Measurements from ENCODE around the gene MAX.

MAX gene

DNA sequence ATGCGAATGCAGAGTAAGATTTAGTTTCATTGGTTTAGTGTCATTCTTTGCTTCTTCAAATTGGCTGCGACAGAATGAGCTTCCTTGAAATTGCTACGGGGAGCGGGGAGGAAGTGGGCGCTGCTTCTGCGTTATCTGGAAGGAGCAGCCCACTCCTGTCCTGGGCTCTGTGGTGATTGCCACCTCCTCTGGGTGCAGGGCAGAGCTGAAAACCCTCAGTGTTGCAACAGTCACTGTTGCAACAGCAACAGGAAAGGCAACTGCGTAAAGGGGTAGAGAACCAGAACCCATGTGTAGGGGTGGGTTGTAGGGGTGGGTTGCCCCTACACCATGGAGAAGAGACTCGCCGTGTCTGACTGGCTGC, 57.7 kb downstream of the MAX start:
- no peaks in the 10 kb centered on the region for H3K4me1 ChIP-seq (ENCODE audit: control insufficient read depth, low read depth, low read length)
- H3K9ac ChIP-seq (ENCODE audit: low read length), result no peak overlapping the region
- H3K4me2 ChIP-seq (ENCODE audit: low read length), result no peak overlapping the region
- H3K27ac ChIP-seq (ENCODE audit: low read depth, low read length), result no peak overlapping the region
- H3K56ac ChIP-seq (ENCODE audit: low read length), result no peak overlapping the region
- H2BK120ac ChIP-seq (ENCODE audit: low read depth, low read length), result no peak overlapping the region
- H2BK15ac ChIP-seq (replicated peaks; ENCODE audit: low read depth), result no peak overlapping the region
- no peak for DNase-seq
- no peak overlapping the region for H4K8ac ChIP-seq (ENCODE audit: low read depth, low read length)
- H3K27me3 ChIP-seq (ENCODE audit: insufficient read depth, low read length, poor library complexity), result no peaks in the 10 kb centered on the region
- no peak overlapping the region for H4K5ac ChIP-seq (ENCODE audit: low read length)
- H3K18ac ChIP-seq (ENCODE audit: low read length), result no peak overlapping the region
- no peak overlapping the region for H2AK5ac ChIP-seq (ENCODE audit: low read length)
- no peak overlapping the region for H2BK5ac ChIP-seq (ENCODE audit: low read length)
- H3K79me2 ChIP-seq (ENCODE audit: control insufficient read depth, insufficient read depth, low read length), result no peaks in the 10 kb centered on the region
- no peak overlapping the region for H3K23ac ChIP-seq (ENCODE audit: low read length)
- no peak overlapping the region for H3K4ac ChIP-seq (ENCODE audit: low read depth, low read length)
- peaks cover 4% of the 10 kb centered on the region for H3K36me3 ChIP-seq (ENCODE audit: control insufficient read depth, insufficient read depth, low read length)
- H3K4me3 ChIP-seq (ENCODE audit: low read length), result no peak overlapping the region
- H3K79me1 ChIP-seq (ENCODE audit: low read length), result no peaks in the 10 kb centered on the region
- no CpG with 5 or more reads among the region's 9 CpGs for WGBS (ENCODE audit: extremely low coverage, insufficient coverage, low lambda C conversion rate)

- Histone ChIP-seq H3K79me1 (ENCODE audit: low read length) (no peaks in the 10 kb centered on the region), H3K23ac (ENCODE audit: low read length) (no peak overlapping the region), H2BK120ac (ENCODE audit: low read depth, low read length) (no peak overlapping the region), H2BK15ac (replicated peaks; ENCODE audit: low read depth) (no peak overlapping the region), H3K27ac (ENCODE audit: low read depth, low read length) (no peak overlapping the region), H3K27me3 (ENCODE audit: insufficient read depth, low read length, poor library complexity) (no peaks in the 10 kb centered on the region), H3K79me2 (ENCODE audit: control insufficient read depth, insufficient read depth, low read length) (no peaks in the 10 kb centered on the region), H2BK5ac (ENCODE audit: low read length) (no peak overlapping the region), H3K4me2 (ENCODE audit: low read length) (no peak overlapping the region), H3K4me3 (ENCODE audit: low read length) (no peak overlapping the region), H3K4ac (ENCODE audit: low read depth, low read length) (no peak overlapping the region), H2AK5ac (ENCODE audit: low read length) (no peak overlapping the region), H4K5ac (ENCODE audit: low read length) (no peak overlapping the region), H3K4me1 (ENCODE audit: control insufficient read depth, low read depth, low read length) (no peaks in the 10 kb centered on the region), H3K36me3 (ENCODE audit: control insufficient read depth, insufficient read depth, low read length) (peaks cover 4% of the 10 kb centered on the region), H3K18ac (ENCODE audit: low read length) (no peak overlapping the region), H4K8ac (ENCODE audit: low read depth, low read length) (no peak overlapping the region), H3K9ac (ENCODE audit: low read length) (no peak overlapping the region), H3K56ac (ENCODE audit: low read length) (no peak overlapping the region)
- no CpG with 5 or more reads among the region's 12 CpGs for WGBS (ENCODE audit: extremely low coverage, insufficient coverage, low lambda C conversion rate)
- DNase-seq, result no peak
Measured at GRCh38 chr14:65043893-65044595, 58.3 kb downstream of the MAX start.

DNA sequence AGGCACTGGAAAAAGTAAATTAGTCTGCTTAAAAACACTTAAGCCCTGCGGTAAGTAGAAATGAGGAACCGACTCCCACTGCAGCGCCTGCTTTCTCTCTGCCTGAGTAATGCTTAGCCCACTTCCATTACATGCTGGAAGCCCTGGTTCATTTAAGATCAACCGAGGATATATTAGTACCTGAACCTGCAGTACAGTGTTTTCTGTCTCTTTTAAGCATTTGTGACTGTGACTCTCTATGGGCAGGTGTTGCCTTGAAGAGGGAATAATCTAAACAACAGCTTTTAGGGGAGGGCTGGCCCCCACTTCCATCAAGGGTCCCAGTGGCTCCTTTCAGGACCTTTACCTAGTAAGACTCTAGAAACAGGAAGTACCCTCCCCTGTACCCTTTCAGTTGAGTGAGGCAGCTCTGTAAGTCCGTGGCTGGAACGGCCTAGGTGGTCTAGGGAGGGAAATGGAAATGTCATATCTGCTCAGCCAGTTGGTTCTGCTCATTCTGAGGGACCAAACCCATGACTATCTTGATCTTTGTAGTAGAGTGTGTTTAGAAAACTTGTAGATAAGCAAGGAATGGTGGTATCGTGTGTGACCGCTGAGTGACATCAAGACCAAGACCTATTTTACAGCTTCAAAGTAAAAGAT, 59.5 kb downstream of the MAX start:
- H4K8ac ChIP-seq (ENCODE audit: low read depth, low read length), result no peak overlapping the region
- no peak overlapping the region for H2BK15ac ChIP-seq (replicated peaks; ENCODE audit: low read depth)
- H2BK5ac ChIP-seq (ENCODE audit: low read length), result no peak overlapping the region
- H3K27ac ChIP-seq (ENCODE audit: low read depth, low read length), result no peak overlapping the region
- H3K27me3 ChIP-seq (ENCODE audit: insufficient read depth, low read length, poor library complexity), result no peaks in the 10 kb centered on the region
- H3K4ac ChIP-seq (ENCODE audit: low read depth, low read length), result no peak overlapping the region
- no peak overlapping the region for H3K56ac ChIP-seq (ENCODE audit: low read length)
- H2AK5ac ChIP-seq (ENCODE audit: low read length), result no peak overlapping the region
- no peaks in the 10 kb centered on the region for H3K79me1 ChIP-seq (ENCODE audit: low read length)
- no peak overlapping the region for H3K18ac ChIP-seq (ENCODE audit: low read length)
- no peak overlapping the region for H3K4me2 ChIP-seq (ENCODE audit: low read length)
- H2BK120ac ChIP-seq (ENCODE audit: low read depth, low read length), result no peak overlapping the region
- DNase-seq, result no peak
- no CpG with 5 or more reads among the region's 8 CpGs for WGBS (ENCODE audit: extremely low coverage, insufficient coverage, low lambda C conversion rate)
- no peak overlapping the region for H4K5ac ChIP-seq (ENCODE audit: low read length)
- no peaks in the 10 kb centered on the region for H3K79me2 ChIP-seq (ENCODE audit: control insufficient read depth, insufficient read depth, low read length)
- H3K23ac ChIP-seq (ENCODE audit: low read length), result no peak overlapping the region
- peaks cover 4% of the 10 kb centered on the region for H3K36me3 ChIP-seq (ENCODE audit: control insufficient read depth, insufficient read depth, low read length)
- H3K4me1 ChIP-seq (ENCODE audit: control insufficient read depth, low read depth, low read length), result no peaks in the 10 kb centered on the region
- no peak overlapping the region for H3K9ac ChIP-seq (ENCODE audit: low read length)
- no peak overlapping the region for H3K4me3 ChIP-seq (ENCODE audit: low read length)

- no peak overlapping the region for H2BK5ac ChIP-seq (ENCODE audit: low read length)
- H3K18ac ChIP-seq (ENCODE audit: low read length), result no peak overlapping the region
- no peak overlapping the region for H3K4me3 ChIP-seq (ENCODE audit: low read length)
- H3K4me2 ChIP-seq (ENCODE audit: low read length), result no peak overlapping the region
- H2AK5ac ChIP-seq (ENCODE audit: low read length), result no peak overlapping the region
- DNase-seq, result no peak
- no peak overlapping the region for H3K56ac ChIP-seq (ENCODE audit: low read length)
- H3K9ac ChIP-seq (ENCODE audit: low read length), result no peak overlapping the region
- peaks cover 4% of the 10 kb centered on the region for H3K36me3 ChIP-seq (ENCODE audit: control insufficient read depth, insufficient read depth, low read length)
- H2BK15ac ChIP-seq (replicated peaks; ENCODE audit: low read depth), result no peak overlapping the region
- no peak overlapping the region for H3K27ac ChIP-seq (ENCODE audit: low read depth, low read length)
- H3K79me1 ChIP-seq (ENCODE audit: low read length), result no peaks in the 10 kb centered on the region
- H3K27me3 ChIP-seq (ENCODE audit: insufficient read depth, low read length, poor library complexity), result no peaks in the 10 kb centered on the region
- H3K79me2 ChIP-seq (ENCODE audit: control insufficient read depth, insufficient read depth, low read length), result no peaks in the 10 kb centered on the region
- WGBS (ENCODE audit: extremely low coverage, insufficient coverage, low lambda C conversion rate), result no CpG with 5 or more reads among the region's 3 CpGs
- H3K23ac ChIP-seq (ENCODE audit: low read length), result no peak overlapping the region
- no peak overlapping the region for H4K5ac ChIP-seq (ENCODE audit: low read length)
- H2BK120ac ChIP-seq (ENCODE audit: low read depth, low read length), result no peak overlapping the region
- H4K8ac ChIP-seq (ENCODE audit: low read depth, low read length), result no peak overlapping the region
- H3K4me1 ChIP-seq (ENCODE audit: control insufficient read depth, low read depth, low read length), result no peaks in the 10 kb centered on the region
- H3K4ac ChIP-seq (ENCODE audit: low read depth, low read length), result no peak overlapping the region
Measured at GRCh38 chr14:65042296-65042695, 60.0 kb downstream of the MAX start.

DNA sequence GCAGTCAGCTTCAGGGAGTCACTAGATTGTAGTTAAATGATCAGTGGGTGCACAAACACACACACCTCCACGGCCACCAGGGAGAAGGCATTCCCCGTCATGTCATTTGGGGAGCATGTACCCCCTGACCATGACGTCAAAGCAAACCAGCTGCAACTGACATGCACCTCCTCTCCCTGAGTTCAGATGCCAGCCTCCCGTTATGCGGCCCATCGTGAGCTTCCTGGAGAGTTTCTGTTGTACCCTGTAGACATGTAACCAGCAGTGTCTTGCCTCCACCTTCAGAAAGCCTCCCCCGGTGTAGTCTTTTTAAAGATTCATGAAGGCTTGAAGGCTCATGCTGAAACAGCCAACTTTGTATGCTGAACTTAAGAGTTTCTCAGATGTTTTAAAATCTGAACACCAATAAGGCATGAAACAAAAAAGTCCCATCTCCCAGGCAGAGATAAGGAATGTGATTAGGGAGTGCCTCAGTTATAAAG, 60.8 kb downstream of the MAX start:
- Histone ChIP-seq H3K27me3 (ENCODE audit: insufficient read depth, low read length, poor library complexity) (no peaks in the 10 kb centered on the region), H3K4ac (ENCODE audit: low read depth, low read length) (no peak overlapping the region), H3K4me2 (ENCODE audit: low read length) (no peak overlapping the region), H3K18ac (ENCODE audit: low read length) (no peak overlapping the region), H3K56ac (ENCODE audit: low read length) (no peak overlapping the region), H3K36me3 (ENCODE audit: control insufficient read depth, insufficient read depth, low read length) (peaks cover 4% of the 10 kb centered on the region), H2AK5ac (ENCODE audit: low read length) (no peak overlapping the region), H3K9ac (ENCODE audit: low read length) (no peak overlapping the region), H4K8ac (ENCODE audit: low read depth, low read length) (no peak overlapping the region), H2BK120ac (ENCODE audit: low read depth, low read length) (no peak overlapping the region), H3K4me3 (ENCODE audit: low read length) (no peak overlapping the region), H2BK15ac (replicated peaks; ENCODE audit: low read depth) (no peak overlapping the region), H3K23ac (ENCODE audit: low read length) (no peak overlapping the region), H3K27ac (ENCODE audit: low read depth, low read length) (no peak overlapping the region), H3K79me2 (ENCODE audit: control insufficient read depth, insufficient read depth, low read length) (no peaks in the 10 kb centered on the region), H3K4me1 (ENCODE audit: control insufficient read depth, low read depth, low read length) (no peaks in the 10 kb centered on the region), H3K79me1 (ENCODE audit: low read length) (no peaks in the 10 kb centered on the region), H2BK5ac (ENCODE audit: low read length) (no peak overlapping the region), H4K5ac (ENCODE audit: low read length) (no peak overlapping the region)
- no peak for DNase-seq
- no CpG with 5 or more reads among the region's 7 CpGs for WGBS (ENCODE audit: extremely low coverage, insufficient coverage, low lambda C conversion rate)

Data from mesendoderm (in vitro differentiated cells).